ENCODE measurements around the gene RAB13.

GRCh38 chr1:153987621-153988020 lies 1.5 kb upstream of the RAB13 start:
- TF ChIP-seq CTCF (IDR thresholded peaks at IDR 0.05; ENCODE audit: insufficient read depth, low read length, poor library complexity, severe bottlenecking) (no peak), EZH2phosphoT487 (conservative IDR thresholded peaks at IDR 0.05; ENCODE audit: low read length) (no peak)
